Calu3 (cell line): ENCODE results near the gene MBNL2. TPM values are rescaled to one million over a fixed set of nuclear protein-coding genes. Genes with fewer than 3 reads are reported as not detected.

Experiments used
- BruUV-seq: library from RNA; stranded (reverse); fragments of 400-500 nt; replicated peaks from 2 replicates; lab custom pipeline; 2021; lab: Mats Ljungman, UMichigan
- CTCF ChIA-PET: fragments of 300-600 bp; sonication (Branson Sonifier 250); formaldehyde crosslinking; loops from one replicate; lab custom pipeline; 2022; ENCODE audit warnings: antibody characterized with exemption; lab: Charles Lee
- DNase-seq: peaks from one replicate; pipeline ENCODE4 v3.0.0; 2022
- H3K27ac Mint-ChIP-seq: one replicate; pipeline ENCODE4 v1.8.0; 2022; ENCODE audit warnings: mixed read lengths; ENCODE audit not compliant: unreplicated experiment
- H3K27me3 Mint-ChIP-seq: one replicate; pipeline ENCODE4 v1.8.0; 2022; ENCODE audit warnings: mixed read lengths; ENCODE audit not compliant: unreplicated experiment
- H3K36me3 Mint-ChIP-seq: one replicate; pipeline ENCODE4 v1.8.0; 2022; ENCODE audit warnings: mild to moderate bottlenecking, moderate library complexity, mixed read lengths; ENCODE audit not compliant: insufficient read depth, unreplicated experiment
- H3K4me1 Mint-ChIP-seq: one replicate; pipeline ENCODE4 v1.8.0; 2022; ENCODE audit warnings: mild to moderate bottlenecking, low read depth, mixed read lengths; ENCODE audit not compliant: unreplicated experiment
- H3K4me3 Mint-ChIP-seq: one replicate; pipeline ENCODE4 v1.8.0; 2022; ENCODE audit warnings: mild to moderate bottlenecking, low read depth, moderate library complexity, mixed read lengths; ENCODE audit not compliant: unreplicated experiment
- H3K9me3 Mint-ChIP-seq: one replicate; pipeline ENCODE4 v1.8.0; 2022; ENCODE audit warnings: low read depth, mixed read lengths; ENCODE audit not compliant: unreplicated experiment
- CTCF ChIP-seq: fragments of 200-600 bp; IDR thresholded peaks from one replicate; pipeline ENCODE4 v1.8.0; 2022; ENCODE audit warnings: antibody characterized with exemption; ENCODE audit not compliant: unreplicated experiment
- intact Hi-C: fragments of 100-400 bp; cut with micrococcal nuclease; formaldehyde crosslinking; loops from one replicate; pipeline ENCODE4 v1.10.0; 2022; ENCODE audit not compliant: unreplicated experiment
- total RNA-seq: library from RNA; stranded (reverse); gene quantifications from 2 replicates; pipeline ENCODE4 v1.2.3, GENCODE V29; 2022

The MBNL2 gene
- total RNA-seq, 1 experiment from 2014 or later: 37.1 TPM

- no peak for DNase-seq
- Mint-ChIP-seq H3K27ac (no peak overlapping the region), H3K9me3 (no peaks in the 10 kb centered on the region), H3K4me1 (peaks cover 22% of the 10 kb centered on the region), H3K4me3 (peak overlapping the region; percentile 78), H3K36me3 (peaks cover 41% of the 10 kb centered on the region), H3K27me3 (no peaks in the 10 kb centered on the region)
- TF ChIP-seq CTCF: no peak
- intact Hi-C loops: loop anchor here (5.0 kb wide), 2 partner anchors 36 to 121 kb away; no protein-coding TSS in a partner anchor
- CTCF ChIA-PET: no interaction called here
- no TSS peak for BruUV-seq
These were observed 1.1 kb upstream of the MBNL2 start for GRCh38 chr13:97221046-97221445.

GRCh38 chr13:97221466-97221865 lies 667 bp upstream of the MBNL2 start:
- TF ChIP-seq CTCF: no peak
- CTCF ChIA-PET: no interaction called here
- Mint-ChIP-seq H3K4me1 (peaks cover 22% of the 10 kb centered on the region), H3K4me3 (peak overlapping the region; percentile 78), H3K27me3 (no peaks in the 10 kb centered on the region), H3K9me3 (no peaks in the 10 kb centered on the region), H3K36me3 (peaks cover 41% of the 10 kb centered on the region), H3K27ac (no peak overlapping the region)
- intact Hi-C loops: loop anchor here (5.0 kb wide), 2 partner anchors 36 to 121 kb away; no protein-coding TSS in a partner anchor
- no peak for DNase-seq
- BruUV-seq: no TSS peak

GRCh38 chr13:97223037-97223710 lies 1.0 kb downstream of the MBNL2 start:
- no TSS peak for BruUV-seq
- intact Hi-C loops: loop anchor here (2.0 to 5.0 kb wide), 3 partner anchors 34 to 190 kb away; no protein-coding TSS in a partner anchor
- CTCF ChIA-PET: interaction anchor here (1.1 to 1.3 kb wide), 2 partner anchors 10 to 74 kb away, joined by 4 read pairs; no protein-coding TSS in a partner anchor
- H3K9me3 Mint-ChIP-seq: no peaks in the 10 kb centered on the region
- peaks cover 41% of the 10 kb centered on the region for H3K36me3 Mint-ChIP-seq
- peak overlapping the region; percentile 78 for H3K4me3 Mint-ChIP-seq
- H3K27ac Mint-ChIP-seq: peak overlapping the region; percentile 64
- H3K27me3 Mint-ChIP-seq: no peaks in the 10 kb centered on the region
- TF ChIP-seq CTCF: no peak
- H3K4me1 Mint-ChIP-seq: peaks cover 30% of the 10 kb centered on the region
- DNase-seq: no peak

GRCh38 chr13:97223711-97224541 lies 1.8 kb downstream of the MBNL2 start:
- peaks cover 41% of the 10 kb centered on the region for H3K36me3 Mint-ChIP-seq
- H3K27ac Mint-ChIP-seq: peak overlapping the region; percentile 64
- H3K4me3 Mint-ChIP-seq: peak overlapping the region; percentile 78
- intact Hi-C loops: loop anchor here (2.0 to 5.0 kb wide), 3 partner anchors 33 to 191 kb away; no protein-coding TSS in a partner anchor
- BruUV-seq: no TSS peak
- no peak for DNase-seq
- H3K27me3 Mint-ChIP-seq: no peaks in the 10 kb centered on the region
- no peak for TF ChIP-seq CTCF
- H3K4me1 Mint-ChIP-seq: peaks cover 30% of the 10 kb centered on the region
- CTCF ChIA-PET: interaction anchor here (0.6 to 1.3 kb wide), 3 partner anchors 11 to 121 kb away, joined by 3 to 4 read pairs (median 4); no protein-coding TSS in a partner anchor
- no peaks in the 10 kb centered on the region for H3K9me3 Mint-ChIP-seq
